GM19463 (cell line): ENCODE data around the gene PSMD11.
A peak's percentile ranks its signal among the peaks of the same experiment; 100 is the strongest.
"Not testable (repeated sequence)": the region's sequence is repeated elsewhere in the genome, so short reads cannot be mapped to it uniquely, and the experiment has no call there.

Experiments used
- ATAC-seq: cut with Tn5 transposase; IDR thresholded peaks from one replicate; pipeline ENCODE4 v1.9.1; 2021; ENCODE audit warnings: mild to moderate bottlenecking, moderate library complexity; ENCODE audit not compliant: unreplicated experiment

Gene PSMD11

GRCh38 chr17:32444301-32445073 lies at the start of gene PSMD11:
TSS of gene PSMD11 (plus strand) at chr17:32444510. CDS start at chr17:32444524, 14 bp downstream.
- ATAC-seq: peak; percentile 94

DNA sequence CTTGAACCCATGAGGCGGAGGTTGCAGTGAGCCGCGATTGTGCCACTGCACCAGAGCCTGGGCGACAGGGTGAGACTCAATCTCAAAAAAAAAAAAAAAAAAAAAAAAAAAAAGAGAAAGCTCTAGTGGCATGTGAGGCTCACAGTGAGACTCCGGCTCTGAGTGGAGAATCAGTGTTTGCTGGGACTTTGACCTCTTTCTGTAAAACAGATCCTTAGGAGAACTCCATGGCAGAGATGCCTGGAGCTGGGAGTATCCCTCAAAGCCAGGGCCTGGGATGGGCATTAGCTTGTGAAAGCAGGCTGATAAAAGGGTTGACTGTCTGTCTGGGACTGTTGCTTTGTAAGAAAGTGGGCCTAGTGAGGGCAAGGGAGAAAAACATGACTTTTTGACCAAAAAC lies 48.0 kb upstream of the PSMD11 start:
- ATAC-seq: no peak

GRCh38 chr17:32398946-32399345 lies 45.4 kb upstream of the PSMD11 start:
- no peak for ATAC-seq

DNA sequence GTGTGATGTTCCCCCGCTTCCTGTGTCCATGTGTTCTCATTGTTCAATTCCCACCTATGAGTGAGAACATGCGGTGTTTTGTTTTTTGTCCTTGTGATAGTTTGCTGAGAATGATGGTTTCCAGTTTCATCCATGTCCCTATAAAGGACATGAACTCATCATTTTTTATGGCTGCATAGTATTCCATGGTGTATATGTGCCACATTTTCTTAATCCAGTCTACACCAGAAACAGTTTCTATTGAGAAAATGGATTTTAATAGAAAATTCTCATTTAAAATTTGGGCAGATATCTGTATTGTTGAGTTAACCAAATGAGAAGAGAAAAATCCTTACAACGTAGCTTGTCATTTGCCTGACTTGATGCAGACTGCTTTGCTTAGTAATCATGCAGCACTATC lies 34.2 kb upstream of the PSMD11 start:
- not testable (repeated sequence) for ATAC-seq

- ATAC-seq: no peak
Observed at GRCh38 chr17:32426894-32427293, 17.4 kb upstream of the PSMD11 start.

GRCh38 chr17:32429598-32429997 lies 14.7 kb upstream of the PSMD11 start:
- no peak for ATAC-seq

- ATAC-seq: no peak
Observed at GRCh38 chr17:32440722-32441121, 3.6 kb upstream of the PSMD11 start.

DNA sequence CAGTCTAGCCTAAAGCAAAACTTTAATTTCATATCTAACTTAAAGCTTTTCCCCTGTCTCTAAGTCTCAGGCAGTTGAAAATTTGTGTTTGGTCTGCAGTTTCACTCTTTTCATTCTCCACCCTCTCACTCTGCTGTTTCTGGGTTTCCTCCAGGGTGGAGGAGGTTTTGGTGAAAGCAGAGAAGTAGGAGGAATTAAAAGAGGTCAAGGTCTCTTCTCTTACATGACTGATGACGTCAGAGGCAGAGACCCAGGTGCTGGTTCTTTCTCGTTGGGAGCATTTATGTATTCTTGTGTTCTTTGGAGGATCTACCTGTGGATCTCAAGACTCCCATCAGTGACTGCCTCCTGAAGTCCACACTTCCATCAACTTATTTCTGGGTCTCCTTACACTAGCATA lies 2.4 kb upstream of the PSMD11 start:
- no peak for ATAC-seq

GRCh38 chr17:32443827-32444300 lies 446 bp upstream of the PSMD11 start:
- no peak for ATAC-seq

DNA sequence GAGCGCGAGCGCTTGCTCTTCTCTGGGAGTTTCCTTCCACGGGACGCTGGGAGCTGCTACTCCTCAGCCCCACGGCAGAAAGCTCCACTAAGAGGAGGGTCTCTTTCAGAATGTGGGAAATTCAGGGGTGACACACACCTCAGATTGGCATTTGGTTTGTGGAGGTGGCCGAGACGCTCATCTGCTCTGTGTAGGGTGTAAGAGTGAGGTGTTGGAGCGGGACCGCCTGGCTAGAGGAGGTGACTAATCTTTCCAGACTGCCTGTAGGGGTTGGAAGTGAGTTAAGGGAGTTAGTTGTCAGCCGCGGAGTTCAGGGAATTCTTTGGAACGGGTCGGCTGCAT lies 735 bp downstream of the PSMD11 start:
- no peak for ATAC-seq

DNA sequence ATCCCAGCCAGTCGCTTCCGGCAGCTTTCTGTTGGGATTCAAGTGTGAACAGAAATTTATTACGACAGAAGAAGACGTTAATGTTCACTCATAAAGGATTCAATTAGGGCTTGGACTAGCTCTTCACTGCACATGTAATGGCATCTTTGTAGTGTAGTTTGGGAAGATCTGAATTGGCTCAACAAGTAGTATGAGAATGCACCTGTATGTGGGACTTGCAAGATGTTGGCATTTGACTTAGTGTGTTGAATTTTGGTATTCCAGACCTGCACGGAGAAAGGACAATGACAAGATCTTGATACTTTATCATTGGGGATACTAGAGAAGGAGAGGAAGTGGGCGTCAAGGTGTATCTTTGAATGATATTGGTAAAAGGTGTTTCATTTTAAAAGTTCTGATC lies 1.2 kb downstream of the PSMD11 start:
- ATAC-seq: no peak

- no peak for ATAC-seq
Observed at GRCh38 chr17:32445971-32446370, 1.7 kb downstream of the PSMD11 start.

GRCh38 chr17:32446949-32447348 lies 2.6 kb downstream of the PSMD11 start:
- no peak for ATAC-seq

GRCh38 chr17:32449963-32450362 lies 5.7 kb downstream of the PSMD11 start:
- ATAC-seq: no peak

GRCh38 chr17:32450379-32450778 lies 6.1 kb downstream of the PSMD11 start:
- not testable (repeated sequence) for ATAC-seq

DNA sequence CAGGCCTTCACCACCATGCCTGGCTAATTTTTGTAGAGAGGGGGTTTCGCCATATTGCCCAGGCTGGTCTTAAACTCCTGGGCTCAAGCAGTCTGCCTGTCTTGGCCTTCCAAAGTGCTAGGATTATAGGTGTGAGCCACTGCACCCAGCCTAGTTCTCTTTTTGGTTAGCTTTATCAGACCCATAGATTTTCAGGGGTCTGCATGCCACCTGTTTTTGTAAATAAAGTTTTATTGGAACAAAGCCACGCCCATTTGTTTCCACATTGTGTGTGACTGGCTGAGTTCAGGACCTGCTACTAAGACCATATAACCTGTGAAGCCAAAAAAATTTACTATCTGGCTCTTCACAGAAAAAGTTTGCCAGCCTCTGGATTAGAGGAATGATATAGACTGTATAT lies 7.6 kb downstream of the PSMD11 start:
- ATAC-seq: no peak

GRCh38 chr17:32452281-32452680 lies 8.0 kb downstream of the PSMD11 start:
- ATAC-seq: no peak

DNA sequence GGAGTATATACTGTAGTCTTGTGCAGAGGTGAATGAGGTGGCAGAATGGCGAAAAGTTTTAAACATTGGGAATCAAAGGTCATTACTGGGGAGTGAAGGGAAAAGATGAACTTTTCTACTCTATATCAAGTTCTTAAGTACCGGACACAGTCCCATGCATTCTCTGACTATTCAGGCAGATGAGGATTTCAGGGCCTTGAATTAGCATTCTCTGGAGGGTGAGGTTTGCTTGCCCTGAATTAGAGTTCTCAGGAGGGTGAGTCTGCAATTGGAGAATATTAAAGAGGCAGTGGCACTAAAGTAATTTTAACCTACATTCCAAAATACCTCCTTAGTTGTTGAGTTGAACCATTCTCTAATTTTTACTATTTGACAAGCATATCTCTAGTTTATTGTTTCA lies 9.1 kb downstream of the PSMD11 start:
- ATAC-seq: no peak

DNA sequence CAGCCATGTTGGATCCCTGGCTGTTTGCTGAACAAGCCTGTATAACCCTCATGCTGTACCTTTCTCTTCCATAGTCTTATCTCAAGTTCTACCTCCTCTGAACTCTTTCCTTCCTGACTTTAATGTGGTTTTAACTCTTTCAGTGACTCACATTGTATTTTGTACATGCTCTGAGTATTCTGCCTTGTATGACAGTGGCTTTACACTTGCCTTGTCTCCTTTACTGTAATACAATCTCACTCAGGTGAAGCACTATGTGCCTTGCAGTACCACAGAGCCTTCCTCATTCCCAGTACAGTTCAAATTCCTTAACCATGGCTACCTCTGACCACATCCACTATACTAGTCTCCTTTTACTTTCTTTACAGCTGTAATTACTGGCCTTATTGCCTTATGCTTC lies 14.1 kb downstream of the PSMD11 start:
- no peak for ATAC-seq

DNA sequence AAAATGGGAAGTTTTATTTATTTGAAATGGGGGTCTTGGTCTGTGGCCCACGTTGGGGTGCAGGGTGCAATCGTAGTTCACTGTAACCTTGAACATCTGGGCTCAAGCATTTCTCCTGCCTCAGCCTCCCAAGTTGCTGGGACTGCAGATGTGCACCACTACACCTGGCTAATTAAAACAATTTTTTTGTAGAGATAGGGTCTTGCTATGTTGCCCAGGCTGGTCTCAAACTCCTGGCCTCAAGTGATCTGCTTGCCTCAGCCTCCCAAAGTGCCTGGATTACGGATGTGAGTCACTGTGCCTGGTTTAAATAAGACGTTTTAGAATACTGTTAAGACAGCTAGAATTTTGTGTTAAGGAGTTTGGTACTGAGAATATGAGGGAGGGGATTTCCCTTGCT lies 15.7 kb downstream of the PSMD11 start:
- no peak for ATAC-seq

- ATAC-seq: no peak
Observed at GRCh38 chr17:32461498-32461852, 17.2 kb downstream of the PSMD11 start.

DNA sequence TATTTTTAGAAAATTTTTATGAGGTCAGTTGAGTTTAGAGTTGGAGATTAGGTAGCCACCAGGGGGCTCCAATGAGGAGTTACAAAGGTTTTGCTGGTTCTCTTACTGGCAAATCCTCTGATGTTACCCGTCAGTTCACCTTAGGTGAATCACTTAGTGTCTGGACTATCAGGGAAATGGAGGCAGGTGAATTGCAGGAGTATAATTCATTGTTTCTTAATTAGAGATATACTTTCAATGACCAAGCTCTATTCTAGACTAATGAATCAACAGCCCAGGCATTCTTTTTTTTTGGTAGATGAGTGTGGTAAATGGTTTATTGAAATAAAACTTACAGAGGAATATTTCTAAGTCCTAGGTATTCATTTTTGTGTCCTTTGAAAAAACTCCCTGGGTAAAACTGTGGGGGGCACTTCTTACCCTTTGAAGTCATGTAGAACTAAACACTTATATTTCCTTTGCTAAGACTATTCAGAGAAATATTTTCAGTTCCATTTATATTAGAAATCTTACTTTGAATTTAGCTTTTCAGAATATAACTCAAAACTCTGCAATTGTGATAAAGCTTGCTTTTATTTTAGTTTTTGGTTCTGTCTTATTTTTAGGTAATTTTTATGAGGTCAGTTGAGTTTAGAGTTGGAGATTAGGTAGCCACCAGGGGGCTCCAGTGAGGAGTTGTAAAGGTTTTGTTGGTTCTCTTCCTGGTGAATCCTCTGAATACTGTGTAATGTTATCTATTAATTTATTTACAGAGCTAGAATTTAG lies 17.7 kb downstream of the PSMD11 start:
- ATAC-seq: no peak
